Naive B cell (primary cell): ENCODE data around the gene UBE2U. TPM values are rescaled to one million over a fixed set of nuclear protein-coding genes. Genes with fewer than 3 reads are reported as not detected.
"Not testable (repeated sequence)": the region's sequence is repeated elsewhere in the genome, so short reads cannot be mapped to it uniquely, and the experiment has no call there.

Source experiments
- ATAC-seq, 2 donors: fragments of 150-1000 bp; cut with Tn5 transposase; 2 replicates each; pipeline ENCODE4 v1.10.0; 2021; ENCODE audit warnings: low read depth in 2 of 2, mild to moderate bottlenecking in 2 of 2, moderate library complexity in 2 of 2
- DNase-seq: peaks from one replicate; pipeline ENCODE4 v3.0.0; 2022
- H3K27ac Mint-ChIP-seq, 6 donors: one replicate each; pipeline ENCODE4 v1.8.0; 2020 to 2022; ENCODE audit warnings: mild to moderate bottlenecking in 6 of 6, mixed read lengths in 6 of 6, moderate library complexity in 5 of 6, inconsistent platforms in 2 of 6
- H3K27me3 Mint-ChIP-seq, 3 donors: one replicate each; pipeline ENCODE4 v1.8.0; 2021 to 2022; ENCODE audit warnings: mixed read lengths in 3 of 3, mild to moderate bottlenecking in 1 of 3
- H3K36me3 Mint-ChIP-seq, 2 donors: one replicate each; pipeline ENCODE4 v1.8.0; 2020 to 2022; ENCODE audit warnings: mixed read lengths in 2 of 2, inconsistent platforms in 1 of 2, mild to moderate bottlenecking in 1 of 2
- H3K4me1 Mint-ChIP-seq, 3 donors: one replicate each; pipeline ENCODE4 v1.8.0; 2020 to 2022; ENCODE audit warnings: mixed read lengths in 3 of 3, inconsistent platforms in 1 of 3, mild to moderate bottlenecking in 1 of 3, moderate library complexity in 1 of 3
- H3K4me3 Mint-ChIP-seq, 8 donors: one replicate each; pipeline ENCODE4 v1.8.0; 2020 to 2022; ENCODE audit warnings: mild to moderate bottlenecking in 8 of 8, mixed read lengths in 8 of 8, moderate library complexity in 8 of 8, inconsistent platforms in 2 of 8
- H3K9me3 Mint-ChIP-seq, 7 donors: one replicate each; pipeline ENCODE4 v1.8.0; 2020 to 2022; ENCODE audit warnings: mixed read lengths in 7 of 7, mild to moderate bottlenecking in 5 of 7, inconsistent platforms in 2 of 7, moderate library complexity in 1 of 7
- polyA plus RNA-seq, 6 donors: library from polyadenylated mRNA; unstranded; fragments of 300-500 nt; fragmentation: Illumina TruSeq; gene quantifications; one replicate each; pipeline ENCODE4 v1.2.3, GENCODE V29; 2021; ENCODE audit warnings: low read depth in 6 of 6

The UBE2U gene
- polyA plus RNA-seq, 6 donors from 2014 or later = not detected

DNA sequence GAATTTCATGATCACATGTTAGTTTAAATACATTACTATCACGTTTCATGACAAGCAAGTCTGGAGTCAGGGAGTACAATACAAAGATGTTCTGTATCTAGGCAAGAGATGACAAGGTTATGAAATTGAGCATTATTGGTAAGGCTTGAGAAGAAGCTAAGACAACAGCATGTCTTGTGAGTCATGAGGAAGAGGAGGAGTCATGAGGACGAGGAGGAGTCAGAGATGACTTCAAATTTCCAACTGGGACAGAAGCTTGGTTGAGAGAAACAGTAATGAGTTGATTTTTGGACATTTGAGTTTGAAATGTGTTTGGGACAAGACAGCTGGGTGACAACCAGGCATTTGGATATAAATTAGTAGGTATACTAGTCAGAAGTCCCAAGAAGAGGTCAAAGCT, 4.3 kb upstream of the UBE2U start:
- peaks cover 6 to 14% (median 11%) of the 10 kb centered on the region in 3 donors for H3K27me3 Mint-ChIP-seq
- peaks cover 0 to 4% (median 0%) of the 10 kb centered on the region in 7 donors for H3K9me3 Mint-ChIP-seq
- H3K4me3 Mint-ChIP-seq = no peak overlapping the region
- H3K27ac Mint-ChIP-seq = no peak overlapping the region
- H3K4me1 Mint-ChIP-seq = no peaks in the 10 kb centered on the region
- H3K36me3 Mint-ChIP-seq = no peaks in the 10 kb centered on the region
- ATAC-seq = no peak
- no peak for DNase-seq

DNA sequence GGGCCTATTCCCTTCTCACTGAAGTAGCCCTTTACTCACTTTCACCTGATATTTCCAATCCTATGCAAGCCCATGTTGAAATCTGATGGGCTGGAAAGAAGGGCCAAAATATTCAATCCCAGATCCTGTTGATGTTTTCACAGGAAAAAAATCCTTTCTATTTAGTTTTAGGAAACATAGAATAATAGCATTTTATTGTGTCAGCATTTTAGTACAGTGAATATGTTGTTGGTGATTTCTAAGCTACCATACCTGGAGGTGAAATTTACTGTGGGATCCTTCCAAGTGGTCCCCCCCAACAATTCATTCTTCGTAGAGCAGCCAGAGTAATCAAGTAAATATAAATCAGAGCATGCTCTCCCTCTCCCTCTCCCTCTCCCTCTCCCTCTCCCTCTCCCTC, 3.4 kb upstream of the UBE2U start:
- H3K36me3 Mint-ChIP-seq = no peaks in the 10 kb centered on the region
- peaks cover 6 to 22% (median 11%) of the 10 kb centered on the region in 3 donors for H3K27me3 Mint-ChIP-seq
- no peak overlapping the region for H3K27ac Mint-ChIP-seq
- no peak overlapping the region for H3K4me3 Mint-ChIP-seq
- no peak for DNase-seq
- no peak for ATAC-seq
- H3K4me1 Mint-ChIP-seq = no peaks in the 10 kb centered on the region
- H3K9me3 Mint-ChIP-seq = peaks cover 0 to 4% (median 0%) of the 10 kb centered on the region in 7 donors

DNA sequence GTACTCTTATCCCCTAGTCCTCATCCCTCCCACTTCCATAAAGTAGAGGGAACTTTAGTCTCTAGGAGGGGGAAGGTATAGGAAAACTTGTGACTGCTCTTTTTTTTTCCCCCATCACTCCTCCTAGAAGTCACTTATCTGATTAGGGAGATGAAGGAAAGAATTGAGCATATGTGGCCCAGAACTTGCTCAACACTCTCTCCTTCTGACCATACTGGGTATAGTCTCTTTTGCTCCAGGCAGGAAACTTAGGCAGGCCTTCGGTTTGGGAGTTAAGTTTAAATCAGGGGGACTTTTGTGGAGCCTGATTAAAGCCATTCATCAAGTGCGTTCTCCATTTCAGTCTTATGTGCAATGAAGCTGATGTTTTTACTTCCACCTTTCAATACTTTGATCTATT, 5.8 kb downstream of the UBE2U start:
- no peaks in the 10 kb centered on the region for H3K36me3 Mint-ChIP-seq
- no peak for ATAC-seq
- H3K27me3 Mint-ChIP-seq = peaks cover 6 to 18% (median 15%) of the 10 kb centered on the region in 3 donors
- DNase-seq = no peak
- H3K27ac Mint-ChIP-seq = no peak overlapping the region
- no peaks in the 10 kb centered on the region for H3K9me3 Mint-ChIP-seq
- no peaks in the 10 kb centered on the region for H3K4me1 Mint-ChIP-seq
- H3K4me3 Mint-ChIP-seq = no peak overlapping the region

DNA sequence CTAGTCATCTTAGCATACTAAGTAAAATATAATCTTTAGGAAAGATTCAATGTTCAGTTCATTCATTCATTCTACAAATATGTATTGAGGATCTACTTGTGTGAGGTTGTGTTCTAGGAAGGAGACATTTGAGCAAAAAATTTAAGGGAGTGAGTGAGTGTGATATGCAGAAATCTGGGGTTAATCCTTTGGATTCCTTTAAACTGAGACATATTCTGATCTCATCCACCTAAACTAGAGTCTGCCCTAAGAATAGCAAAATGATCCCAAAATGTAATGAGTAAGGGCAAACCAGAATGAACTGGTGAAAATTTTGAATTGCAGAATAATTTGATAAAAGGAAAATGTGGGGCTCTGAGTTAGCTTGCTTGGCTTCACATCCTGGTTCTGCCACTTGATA, 8.6 kb downstream of the UBE2U start:
- no peaks in the 10 kb centered on the region for H3K36me3 Mint-ChIP-seq
- DNase-seq (no peak), ATAC-seq (no peak)
- H3K27ac Mint-ChIP-seq = no peak overlapping the region
- no peaks in the 10 kb centered on the region for H3K4me1 Mint-ChIP-seq
- peaks cover 9 to 15% (median 13%) of the 10 kb centered on the region in 3 donors for H3K27me3 Mint-ChIP-seq
- no peaks in the 10 kb centered on the region for H3K9me3 Mint-ChIP-seq
- no peak overlapping the region for H3K4me3 Mint-ChIP-seq

DNA sequence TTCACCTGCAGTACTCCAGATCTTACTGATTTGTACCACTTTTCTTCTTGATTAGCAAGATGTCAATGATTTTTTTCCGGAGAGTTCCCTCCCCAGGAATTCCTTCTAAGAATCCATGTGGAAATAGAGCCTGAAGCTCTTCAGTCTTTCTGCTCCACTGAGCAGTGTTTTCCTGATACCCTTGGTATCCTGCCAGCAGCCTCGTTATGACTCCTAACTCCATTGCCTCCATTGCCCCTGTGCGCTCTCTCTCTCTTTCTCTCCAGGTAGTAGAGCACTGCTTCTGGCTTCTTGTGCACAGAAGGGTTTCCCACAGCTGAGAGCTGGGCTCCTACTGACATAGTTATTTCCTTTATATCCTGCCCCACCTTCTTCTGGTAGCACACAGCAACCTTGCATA, 12.2 kb downstream of the UBE2U start:
- H3K4me3 Mint-ChIP-seq = no peak overlapping the region
- H3K4me1 Mint-ChIP-seq = no peaks in the 10 kb centered on the region
- peaks cover 16 to 30% (median 18%) of the 10 kb centered on the region in 3 donors for H3K27me3 Mint-ChIP-seq
- H3K9me3 Mint-ChIP-seq = no peaks in the 10 kb centered on the region
- no peaks in the 10 kb centered on the region for H3K36me3 Mint-ChIP-seq
- H3K27ac Mint-ChIP-seq = no peak overlapping the region
- ATAC-seq = no peak
- DNase-seq = no peak

DNA sequence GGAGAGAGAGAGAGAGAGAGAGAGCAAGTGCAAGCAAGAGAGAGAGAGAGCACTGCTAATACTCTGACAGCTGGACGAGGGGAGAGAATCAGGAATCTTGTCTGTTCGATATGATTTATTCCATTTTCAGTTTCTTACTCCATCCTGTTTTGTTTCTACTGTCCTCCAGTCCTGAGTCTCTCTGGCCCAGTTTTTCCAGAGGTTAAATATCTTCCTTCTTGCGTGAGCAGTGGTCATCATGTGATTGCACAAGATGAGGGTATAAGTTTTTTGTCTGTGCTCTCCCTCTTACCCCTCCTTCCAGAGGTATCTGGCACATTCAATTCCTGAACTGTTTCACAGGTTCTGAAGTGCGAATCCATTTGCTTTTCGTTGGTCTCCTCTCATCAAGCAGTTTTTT, 16.8 kb downstream of the UBE2U start:
- Mint-ChIP-seq H3K4me3 (no peak overlapping the region), H3K27me3 (peaks cover 6 to 35% (median 17%) of the 10 kb centered on the region in 3 donors), H3K9me3 (no peaks in the 10 kb centered on the region), H3K36me3 (no peaks in the 10 kb centered on the region), H3K27ac (no peak overlapping the region), H3K4me1 (no peaks in the 10 kb centered on the region)
- DNase-seq (no peak), ATAC-seq (no peak)

DNA sequence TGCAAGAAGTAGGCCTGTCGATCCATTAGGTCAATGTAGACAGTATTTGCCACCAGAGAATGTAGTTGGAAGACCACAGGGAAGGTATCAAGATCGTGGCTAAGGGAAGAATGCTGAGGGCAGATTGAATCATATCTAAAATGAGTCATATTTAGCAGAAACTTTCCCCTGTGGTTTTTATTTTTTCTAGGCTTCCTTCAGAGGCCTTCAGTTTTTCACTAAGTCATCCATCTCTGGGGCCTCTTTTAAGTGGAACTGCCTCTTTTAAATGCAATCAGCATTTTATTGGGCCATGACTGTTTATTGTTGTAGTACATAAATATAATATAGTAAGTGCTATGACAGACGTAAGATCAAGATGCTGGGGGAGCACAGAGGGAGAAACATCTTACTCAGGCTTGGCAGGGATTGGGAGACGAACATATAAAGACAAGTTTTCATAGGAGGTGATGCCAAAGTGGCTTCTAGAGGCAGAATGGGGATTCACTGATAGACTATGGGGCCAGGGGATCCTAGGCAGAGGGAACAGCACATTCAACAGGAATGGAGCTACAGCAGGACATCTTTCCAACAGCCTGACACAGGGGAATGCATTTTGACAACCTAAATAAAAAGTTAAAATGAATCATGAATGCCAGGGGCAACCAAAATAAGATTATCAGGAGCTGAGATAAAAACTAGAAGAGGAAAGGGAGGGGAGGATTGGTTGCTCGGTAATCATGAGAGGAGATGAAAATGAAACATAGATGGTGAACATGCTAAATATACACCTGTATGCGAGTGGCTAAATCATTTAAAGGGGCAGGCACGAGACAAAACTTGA, 20.1 kb downstream of the UBE2U start:
- peaks cover 8 to 20% (median 11%) of the 10 kb centered on the region in 3 donors for H3K27me3 Mint-ChIP-seq
- no peaks in the 10 kb centered on the region for H3K4me1 Mint-ChIP-seq
- no peaks in the 10 kb centered on the region for H3K36me3 Mint-ChIP-seq
- DNase-seq (no peak), ATAC-seq (no peak)
- no peak overlapping the region for H3K27ac Mint-ChIP-seq
- H3K4me3 Mint-ChIP-seq = no peak overlapping the region
- no peaks in the 10 kb centered on the region for H3K9me3 Mint-ChIP-seq

DNA sequence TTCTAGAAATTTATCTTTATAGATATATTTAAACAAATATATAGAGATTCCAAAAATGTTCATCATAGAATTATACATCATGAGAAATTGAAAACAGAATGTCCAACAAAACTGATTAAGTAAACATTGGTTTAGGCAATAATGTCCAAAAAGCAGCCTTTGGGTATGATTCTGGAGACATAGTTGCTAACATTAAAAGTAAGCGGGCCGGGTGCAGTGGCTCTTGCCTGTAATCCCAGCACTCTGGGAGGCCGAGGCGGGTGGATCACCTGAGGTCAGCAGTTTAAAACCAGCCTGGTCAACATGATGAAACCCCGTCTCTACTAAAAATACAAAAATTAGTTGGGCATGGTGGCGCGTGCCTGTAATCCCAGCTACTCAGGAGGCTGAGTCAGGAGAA, 20.8 kb downstream of the UBE2U start:
- not testable (repeated sequence) for H3K4me3 Mint-ChIP-seq, DNase-seq, H3K36me3 Mint-ChIP-seq, H3K27ac Mint-ChIP-seq, H3K9me3 Mint-ChIP-seq, ATAC-seq, H3K4me1 Mint-ChIP-seq
- peaks cover 8 to 14% (median 11%) of the 10 kb centered on the region in 3 donors for H3K27me3 Mint-ChIP-seq

DNA sequence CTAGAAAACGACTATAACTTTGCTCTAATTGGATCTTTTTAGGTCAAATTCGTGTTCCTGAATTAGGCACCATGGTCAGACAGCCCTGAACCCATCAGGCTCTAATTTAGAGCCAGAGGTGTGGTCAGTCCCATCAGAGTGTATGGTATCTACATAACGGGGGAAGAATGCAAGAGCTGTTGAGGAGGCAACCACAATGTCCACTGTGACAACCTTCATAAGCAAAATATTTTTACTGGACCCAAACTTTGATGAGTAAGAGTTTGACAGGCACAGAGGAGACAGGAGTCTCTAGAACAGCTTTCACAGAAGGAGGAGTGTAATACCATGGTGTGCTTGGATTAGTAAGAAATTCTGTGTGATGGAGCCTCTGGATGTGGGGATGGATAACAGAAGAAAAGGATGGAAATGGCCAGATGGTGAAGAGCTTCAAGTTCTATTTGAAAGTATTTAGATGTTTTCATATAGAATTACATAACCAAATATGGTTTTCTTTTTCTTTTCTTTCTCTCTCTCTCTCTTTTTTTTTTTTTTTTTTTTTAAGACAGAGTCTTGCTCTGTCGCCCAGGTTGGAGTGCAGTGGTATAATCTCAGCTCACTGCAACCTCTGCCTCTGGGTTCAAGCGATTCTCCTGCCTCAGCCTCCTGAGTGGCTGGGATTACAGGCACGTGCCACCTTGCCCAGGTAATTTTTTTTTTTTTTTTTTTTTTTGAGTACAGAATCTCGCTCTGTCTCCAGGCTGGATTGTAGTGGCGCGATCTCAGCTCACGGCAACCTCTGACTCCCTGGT, 24.9 kb downstream of the UBE2U start:
- ATAC-seq (no peak), DNase-seq (no peak)
- H3K4me3 Mint-ChIP-seq = no peak overlapping the region
- peak overlapping the region in 1 of 6 donors; percentile 66 for H3K27ac Mint-ChIP-seq
- no peaks in the 10 kb centered on the region for H3K4me1 Mint-ChIP-seq
- H3K9me3 Mint-ChIP-seq = no peaks in the 10 kb centered on the region
- peaks cover 0 to 13% (median 7%) of the 10 kb centered on the region in 3 donors for H3K27me3 Mint-ChIP-seq
- H3K36me3 Mint-ChIP-seq = no peaks in the 10 kb centered on the region

DNA sequence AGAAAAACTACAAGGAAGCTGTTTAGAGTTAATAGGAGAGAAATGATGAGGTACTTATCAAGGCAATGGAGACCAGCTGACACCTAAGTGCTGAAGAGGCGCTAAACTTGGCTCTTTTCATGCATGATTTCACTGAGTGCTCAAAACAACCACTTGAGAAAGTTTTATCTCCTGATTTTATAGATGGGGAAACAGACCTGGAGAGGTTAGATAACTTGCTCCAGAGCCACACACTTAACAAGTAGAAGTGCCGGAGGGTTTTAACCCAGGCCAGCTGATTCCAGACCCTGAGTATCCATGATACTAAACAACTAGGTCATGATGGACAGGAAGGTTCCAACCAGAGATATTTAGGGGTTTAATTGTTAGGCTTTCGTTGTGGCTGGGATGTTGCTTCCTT, 25.9 kb downstream of the UBE2U start:
- no peaks in the 10 kb centered on the region for H3K36me3 Mint-ChIP-seq
- H3K4me3 Mint-ChIP-seq = no peak overlapping the region
- no peaks in the 10 kb centered on the region for H3K9me3 Mint-ChIP-seq
- H3K27me3 Mint-ChIP-seq = peaks cover 9 to 19% (median 14%) of the 10 kb centered on the region in 3 donors
- DNase-seq = no peak
- no peaks in the 10 kb centered on the region for H3K4me1 Mint-ChIP-seq
- ATAC-seq = no peak
- no peak overlapping the region for H3K27ac Mint-ChIP-seq

DNA sequence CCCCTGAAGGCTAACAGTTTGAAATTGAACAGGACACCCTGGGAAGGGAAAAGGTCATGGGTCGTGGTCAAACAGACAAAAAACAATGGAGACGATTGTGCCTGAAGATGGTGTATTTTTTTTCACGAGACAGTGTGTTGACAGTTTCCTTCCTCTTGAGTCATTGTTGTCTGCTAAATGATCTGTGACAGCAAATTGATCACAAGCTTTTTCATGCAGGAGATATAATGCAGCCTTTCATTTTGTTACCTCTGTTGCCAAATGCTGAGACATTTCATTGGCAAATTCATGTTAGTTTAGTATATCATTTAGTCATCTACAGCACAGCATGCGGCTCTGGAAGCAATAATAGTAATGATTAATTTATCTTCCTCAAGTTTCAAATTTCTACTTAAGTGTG, 27.7 kb downstream of the UBE2U start:
- no peaks in the 10 kb centered on the region for H3K9me3 Mint-ChIP-seq
- no peak for ATAC-seq
- H3K27ac Mint-ChIP-seq = peak overlapping the region in 1 of 6 donors; percentile 5
- no peak overlapping the region for H3K4me3 Mint-ChIP-seq
- no peaks in the 10 kb centered on the region for H3K4me1 Mint-ChIP-seq
- DNase-seq = no peak
- peaks cover 9 to 19% (median 15%) of the 10 kb centered on the region in 3 donors for H3K27me3 Mint-ChIP-seq
- H3K36me3 Mint-ChIP-seq = no peaks in the 10 kb centered on the region

DNA sequence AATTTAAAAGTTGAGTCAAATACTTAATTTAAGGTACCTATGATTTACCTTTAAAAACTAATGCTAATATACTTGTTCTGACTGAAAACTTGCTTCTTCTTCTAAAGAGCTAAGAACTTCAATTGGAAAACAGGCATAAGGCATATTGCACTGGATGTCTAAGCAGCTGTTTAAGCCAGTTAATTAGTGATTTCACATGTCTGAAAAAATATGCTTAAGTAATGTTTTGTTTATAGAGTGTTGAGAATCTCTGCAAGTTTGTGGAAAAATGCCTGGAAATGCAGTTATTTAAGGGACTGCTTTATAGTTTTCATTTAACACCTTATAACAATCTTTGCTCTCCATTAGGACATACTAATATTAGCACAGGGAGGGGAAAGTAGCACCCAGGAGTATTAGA, 28.2 kb downstream of the UBE2U start:
- Mint-ChIP-seq H3K4me1 (no peaks in the 10 kb centered on the region), H3K27me3 (peaks cover 9 to 19% (median 15%) of the 10 kb centered on the region in 3 donors), H3K9me3 (no peaks in the 10 kb centered on the region), H3K4me3 (no peak overlapping the region), H3K27ac (no peak overlapping the region), H3K36me3 (no peaks in the 10 kb centered on the region)
- ATAC-seq = no peak
- no peak for DNase-seq

DNA sequence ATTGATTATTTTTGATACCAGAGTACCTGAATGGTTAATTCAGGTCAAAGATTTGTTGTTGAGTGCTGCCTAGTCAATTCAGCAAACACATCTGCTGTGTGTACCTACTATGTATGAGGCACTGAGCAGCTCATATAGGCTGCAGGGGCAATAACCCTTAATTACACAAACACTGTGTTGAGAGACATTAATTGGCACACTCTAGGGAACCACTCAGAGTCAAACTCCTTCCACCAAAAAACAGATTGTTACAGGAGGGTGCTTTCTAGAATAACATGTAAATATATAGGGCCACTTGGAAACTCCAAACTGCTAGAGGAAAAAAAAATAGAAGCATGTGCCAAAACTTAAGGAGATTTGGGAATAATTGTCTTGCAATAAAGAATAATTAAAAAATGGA, 31.3 kb downstream of the UBE2U start:
- Mint-ChIP-seq H3K9me3 (peaks cover 0 to 4% (median 0%) of the 10 kb centered on the region in 7 donors), H3K4me3 (no peak overlapping the region), H3K4me1 (no peaks in the 10 kb centered on the region), H3K27ac (no peak overlapping the region), H3K27me3 (peaks cover 15 to 19% (median 18%) of the 10 kb centered on the region in 3 donors), H3K36me3 (no peaks in the 10 kb centered on the region)
- ATAC-seq (no peak), DNase-seq (no peak)

DNA sequence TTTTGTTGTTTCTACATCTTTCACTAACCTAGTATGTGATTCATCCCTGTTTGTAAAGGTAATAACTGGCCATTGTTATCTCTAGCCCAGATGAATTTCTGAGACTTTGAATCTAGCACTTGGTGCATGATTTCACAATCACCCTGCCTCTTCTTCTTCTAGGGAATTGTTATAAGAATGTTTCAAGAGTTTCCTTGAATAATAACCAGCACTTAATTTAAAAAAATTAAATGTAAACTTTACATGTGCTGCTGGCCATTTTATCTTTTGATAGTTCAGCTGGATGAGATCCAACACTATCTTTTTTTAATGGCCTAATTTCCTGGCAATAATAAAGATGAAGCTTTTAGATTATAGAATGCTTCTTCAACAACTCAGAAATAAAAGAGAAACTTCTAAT, 31.8 kb downstream of the UBE2U start:
- no peak overlapping the region for H3K4me3 Mint-ChIP-seq
- H3K9me3 Mint-ChIP-seq = peaks cover 0 to 4% (median 0%) of the 10 kb centered on the region in 7 donors
- H3K4me1 Mint-ChIP-seq = no peaks in the 10 kb centered on the region
- ATAC-seq (no peak), DNase-seq (no peak)
- H3K27ac Mint-ChIP-seq = no peak overlapping the region
- H3K36me3 Mint-ChIP-seq = no peaks in the 10 kb centered on the region
- H3K27me3 Mint-ChIP-seq = peaks cover 14 to 18% (median 16%) of the 10 kb centered on the region in 3 donors
